IMR-90 (cell line): ENCODE measurements around the gene ELOA. TPM values are rescaled to one million over a fixed set of nuclear protein-coding genes. Genes with fewer than 3 reads are reported as not detected.

Experiments used
- ATAC-seq: fragments of 200-7000 bp; cut with Tn5 transposase; 2 replicates; pipeline ENCODE4 v1.9.1; 2020; ENCODE audit warnings: low read depth, mild to moderate bottlenecking, moderate library complexity
- BruUV-seq: library from RNA; stranded (reverse); fragments of 400-500 nt; replicated peaks from 2 replicates; lab custom pipeline; 2021; lab: Mats Ljungman, UMichigan
- CTCF ChIA-PET: fragments of 300-600 bp; formaldehyde crosslinking; extraction: SDS; loops from one replicate; lab custom pipeline; 2021; ENCODE audit warnings: antibody characterized with exemption; lab: Yijun Ruan, JAX
- POLR2A ChIA-PET: fragments of 300-600 bp; sonication (Branson Sonifier 250); formaldehyde crosslinking; loops from one replicate; lab custom pipeline; 2022; ENCODE audit warnings: antibody characterized with exemption; ENCODE audit not compliant: unreplicated experiment; lab: Charles Lee
- DNase-seq: peaks from one replicate; pipeline ENCODE4 v3.0.0; 2013
- H2AFZ ChIP-seq: replicated peaks from 2 replicates; pipeline ENCODE3; 2013; ENCODE audit warnings: low read length, mild to moderate bottlenecking; ENCODE audit not compliant: poor library complexity
- H2AK5ac ChIP-seq: 2 replicates; pipeline ENCODE4 v1.6.1; 2013; ENCODE audit warnings: low read depth, low read length, inconsistent platforms
- H2AK9ac ChIP-seq: replicated peaks from 2 replicates; pipeline ENCODE3; 2013; ENCODE audit warnings: mild to moderate bottlenecking, low read depth, low read length, moderate library complexity; ENCODE audit not compliant: poor library complexity
- H2BK120ac ChIP-seq: 2 replicates; pipeline ENCODE4 v1.6.1; 2013; ENCODE audit warnings: low read depth, low read length, inconsistent platforms
- H2BK15ac ChIP-seq: 3 replicates; pipeline ENCODE4 v1.6.1; 2013; ENCODE audit warnings: low read depth, low read length, inconsistent platforms
- H2BK20ac ChIP-seq: 2 replicates; pipeline ENCODE4 v1.6.1; 2013; ENCODE audit warnings: low read depth, mild to moderate bottlenecking, inconsistent platforms, low read length, moderate library complexity
- H2BK5ac ChIP-seq: 2 replicates; pipeline ENCODE4 v1.6.1; 2013; ENCODE audit warnings: mild to moderate bottlenecking, low read depth, low read length, inconsistent platforms; ENCODE audit not compliant: poor library complexity, severe bottlenecking
- H3K14ac ChIP-seq: replicated peaks from 2 replicates; pipeline ENCODE4 v1.6.1; 2013; ENCODE audit warnings: low read depth, low read length, inconsistent platforms
- H3K18ac ChIP-seq: 2 replicates; pipeline ENCODE4 v1.6.1; 2013; ENCODE audit warnings: low read depth, low read length, control low read depth
- H3K23ac ChIP-seq: 2 replicates; pipeline ENCODE4 v1.6.1; 2013; ENCODE audit warnings: low read depth, low read length, inconsistent platforms
- H3K27ac ChIP-seq: 2 replicates; pipeline ENCODE4 v1.5.1; 2013; ENCODE audit warnings: mild to moderate bottlenecking, control low read depth, low read length; ENCODE audit not compliant: insufficient read depth
- H3K27me3 ChIP-seq: 2 replicates; pipeline ENCODE4 v1.6.1; 2013; ENCODE audit warnings: low read length; ENCODE audit not compliant: control insufficient read depth, insufficient read depth
- H3K36me3 ChIP-seq: 2 replicates; pipeline ENCODE4 v1.6.1; 2013; ENCODE audit warnings: low read length, mixed read lengths; ENCODE audit not compliant: control insufficient read depth, insufficient read depth
- H3K4ac ChIP-seq: 2 replicates; pipeline ENCODE4 v1.6.1; 2013; ENCODE audit warnings: low read depth, low read length, inconsistent platforms
- H3K4me1 ChIP-seq: 2 replicates; pipeline ENCODE4 v1.6.1; 2013; ENCODE audit warnings: low read length, mixed read lengths; ENCODE audit not compliant: control insufficient read depth, insufficient read depth
- H3K4me2 ChIP-seq: 2 replicates; pipeline ENCODE4 v1.6.1; 2013; ENCODE audit warnings: low read depth, mild to moderate bottlenecking, control low read depth, low read length, moderate library complexity
- H3K4me3 ChIP-seq: 2 replicates; pipeline ENCODE4 v1.5.1; 2013; ENCODE audit warnings: low read depth, mild to moderate bottlenecking, control low read depth, low read length, moderate library complexity; ENCODE audit not compliant: insufficient read depth
- H3K56ac ChIP-seq: 2 replicates; pipeline ENCODE4 v1.6.1; 2013; ENCODE audit warnings: low read length, inconsistent platforms; ENCODE audit not compliant: insufficient read depth; ENCODE audit errors: extremely low read depth
- H3K79me1 ChIP-seq, 2 experiments: 2 replicates each; pipeline ENCODE4 v1.6.1; 2013; ENCODE audit warnings: low read length in 2 of 2, inconsistent platforms in 1 of 2, low read depth in 1 of 2
- H3K9ac ChIP-seq: 2 replicates; pipeline ENCODE4 v1.6.1; 2013; ENCODE audit warnings: low read depth, low read length, control low read depth
- H3K9me1 ChIP-seq: 2 replicates; pipeline ENCODE4 v1.6.1; 2013; ENCODE audit warnings: low read length, inconsistent platforms; ENCODE audit not compliant: insufficient read depth
- H3K9me3 ChIP-seq: 2 replicates; pipeline ENCODE4 v1.6.1; 2013; ENCODE audit warnings: low read length; ENCODE audit not compliant: control insufficient read depth, insufficient read depth
- H4K20me1 ChIP-seq: 2 replicates; pipeline ENCODE4 v1.6.1; 2013; ENCODE audit warnings: low read length, inconsistent platforms; ENCODE audit not compliant: insufficient read depth
- H4K5ac ChIP-seq: 2 replicates; pipeline ENCODE4 v1.6.1; 2013; ENCODE audit warnings: mild to moderate bottlenecking, low read depth, low read length, control low read depth
- H4K8ac ChIP-seq, 2 experiments: 2 replicates each; pipeline ENCODE4 v1.6.1; 2013; ENCODE audit warnings: low read depth in 2 of 2, low read length in 2 of 2, control low read depth in 1 of 2, inconsistent platforms in 1 of 2
- H4K91ac ChIP-seq: 2 replicates; pipeline ENCODE4 v1.6.1; 2013; ENCODE audit warnings: low read depth, low read length, inconsistent platforms; ENCODE audit not compliant: insufficient read depth
- BHLHE40 ChIP-seq: fragments of 150-350 bp; IDR thresholded peaks from 2 replicates; pipeline ENCODE4 v1.6.1; 2016; ENCODE audit warnings: mild to moderate bottlenecking, low read depth, low read length
- CEBPB ChIP-seq: IDR thresholded peaks from 2 replicates; pipeline ENCODE4 v1.6.1; 2012; ENCODE audit warnings: low read depth, low read length, improper control_type of control experiment
- ELK1 ChIP-seq: fragments of 150-350 bp; IDR thresholded peaks from 2 replicates; pipeline ENCODE4 v1.6.1; 2016; ENCODE audit warnings: low read depth, mild to moderate bottlenecking, low read length, moderate library complexity, borderline replicate concordance
- MAFK ChIP-seq: IDR thresholded peaks from 2 replicates; pipeline ENCODE4 v1.6.1; 2012; ENCODE audit warnings: low read depth, low read length, improper control_type of control experiment
- MAZ ChIP-seq: IDR thresholded peaks from 2 replicates; pipeline ENCODE4 v1.6.1; 2012; ENCODE audit warnings: low read depth, mild to moderate bottlenecking, low read length, improper control_type of control experiment, moderate library complexity, borderline replicate concordance
- NFE2L2 ChIP-seq: fragments of 150-350 bp; IDR thresholded peaks from 2 replicates; pipeline ENCODE4 v1.6.1; 2016; ENCODE audit warnings: low read depth, mild to moderate bottlenecking, low read length
- RAD21 ChIP-seq: IDR thresholded peaks from 2 replicates; pipeline ENCODE4 v1.6.1; 2012; ENCODE audit warnings: low read length, improper control_type of control experiment
- RCOR1 ChIP-seq: IDR thresholded peaks from 2 replicates; pipeline ENCODE4 v1.6.1; 2012; ENCODE audit warnings: mild to moderate bottlenecking, low read length, improper control_type of control experiment; ENCODE audit not compliant: insufficient replicate concordance
- WGBS, 2 experiments: methylation state at CpG; one replicate each; pipeline versions ENCODE4 v1.1.5 to v1.1.7; 2013; ENCODE audit warnings: missing lambda C conversion rate in 2 of 2; ENCODE audit not compliant: insufficient read length in 1 of 2; ENCODE audit errors: extremely low coverage in 2 of 2; 5-methylcytosine and 5-hydroxymethylcytosine counted together
- dilution Hi-C: fragments of 300-500 bp; cut with HindIII; formaldehyde crosslinking; loops from one replicate; pipeline ENCODE4 v1.14.3; 2018; ENCODE audit warnings: low sequenced_read_pairs; ENCODE audit not compliant: unreplicated experiment
- in situ Hi-C: fragments of 300-500 bp; cut with MboI; formaldehyde crosslinking; loops from 3 replicates; pipeline ENCODE4 v1.14.3; 2019; ENCODE audit warnings: low sequenced_read_pairs, inconsistent platforms, mixed read lengths
- intact Hi-C: fragments of 100-400 bp; cut with micrococcal nuclease; formaldehyde crosslinking; loops from 2 replicates; pipeline ENCODE4 v1.10.0; 2022
- polyA plus RNA-seq, 3 experiments: library from polyadenylated mRNA; depleted of rRNA; stranded (reverse); fragments of >200 nt; gene quantifications; 2 replicates each; pipeline ENCODE4 v1.2.3, GENCODE V29; 2012; ENCODE audit warnings: low replicate concordance in 1 of 3
- total RNA-seq: library from RNA; depleted of rRNA; stranded (reverse); fragments of >200 nt; gene quantifications from 2 replicates; pipeline ENCODE4 v1.2.3, GENCODE V29; 2012

ELOA gene
- total and polyA plus RNA-seq, 2 of the 4 experiments (the other 2 are of a cell fraction): 22.9 to 40.7 TPM

- H2BK120ac ChIP-seq: no peak overlapping the region
- H3K23ac ChIP-seq: no peak overlapping the region
- no peak overlapping the region for H3K9ac ChIP-seq
- no peak overlapping the region for H3K56ac ChIP-seq
- dilution Hi-C loops: no loop called here
- ATAC-seq: no peak
- BruUV-seq: no TSS peak
- no peak overlapping the region for H3K4me3 ChIP-seq
- no peak overlapping the region for H2AK5ac ChIP-seq
- H2BK5ac ChIP-seq: no peak overlapping the region
- WGBS, 2 experiments: 90% methylated on average over 2 of the region's 2 CpGs; no CpG with 5 or more reads in 1 of the 2 experiments
- H3K36me3 ChIP-seq: peaks cover 24% of the 10 kb centered on the region
- no peak for DNase-seq
- H2BK20ac ChIP-seq: no peak overlapping the region
- no peak for TF ChIP-seq NFE2L2
- TF ChIP-seq MAZ: no peak
- TF ChIP-seq MAFK: no peak
- no peak for TF ChIP-seq CEBPB
- TF ChIP-seq RAD21: no peak
- TF ChIP-seq RCOR1: no peak
- no peak for TF ChIP-seq ELK1
- TF ChIP-seq BHLHE40: no peak
- H3K4ac ChIP-seq: no peak overlapping the region
- H3K18ac ChIP-seq: no peak overlapping the region
- no peak overlapping the region for H2AFZ ChIP-seq
- H3K4me2 ChIP-seq: no peak overlapping the region
- POLR2A ChIA-PET: no interaction called here
- in situ Hi-C loops: no loop called here
- H3K27me3 ChIP-seq: no peaks in the 10 kb centered on the region
- H3K9me1 ChIP-seq: 0 out of 2 replicates have a peak, but pooled peaks cover 5% of the 10 kb centered on the region
- intact Hi-C loops: loop anchor here (5.0 kb wide), 1 partner anchor 222 kb away; no protein-coding TSS in a partner anchor
- CTCF ChIA-PET: no interaction called here
- no peak overlapping the region for H2BK15ac ChIP-seq
- H2AK9ac ChIP-seq: no peak overlapping the region
- no peak overlapping the region for H4K91ac ChIP-seq
- H4K8ac ChIP-seq: no peak overlapping the region
- peaks cover 6 to 7% of the 10 kb centered on the region in 2 experiments for H3K79me1 ChIP-seq
- H3K14ac ChIP-seq: no peak overlapping the region
- no peaks in the 10 kb centered on the region for H4K20me1 ChIP-seq
- no peaks in the 10 kb centered on the region for H3K4me1 ChIP-seq
- no peak overlapping the region for H3K27ac ChIP-seq
- H4K5ac ChIP-seq: no peak overlapping the region
- no peaks in the 10 kb centered on the region for H3K9me3 ChIP-seq
Observed at GRCh38 chr1:23805025-23805424, 61.8 kb downstream of the ELOA start.
